LoVo (cell line): ENCODE results near the gene GPR107.
A peak's percentile ranks its signal among the peaks of the same experiment; 100 is the strongest.

Experiments used
- DNase-seq: peaks from one replicate; pipeline ENCODE4 v3.0.0-alpha.2; 2016; ENCODE audit warnings: low spot score

The GPR107 gene

DNA sequence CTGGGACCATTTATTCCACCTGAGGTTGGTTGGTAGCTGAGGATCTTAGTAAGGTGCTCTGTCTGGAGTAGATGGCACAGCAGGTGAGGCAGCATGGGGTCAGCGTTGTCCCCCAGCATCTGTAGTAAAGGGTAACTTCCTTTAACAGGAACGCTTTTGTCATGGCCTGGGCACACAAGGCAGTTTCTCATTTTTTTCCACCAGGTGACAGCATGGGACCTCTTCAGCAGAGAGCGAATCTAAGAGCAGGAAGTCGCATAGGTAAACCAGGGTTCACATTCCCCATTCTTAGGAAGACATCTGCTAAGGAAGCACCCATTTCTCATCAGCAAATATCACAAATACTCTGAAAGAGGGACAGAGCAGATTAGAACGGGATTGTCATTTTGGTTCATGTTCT lies 56.5 kb downstream of the GPR107 start:
- no peak for DNase-seq

DNA sequence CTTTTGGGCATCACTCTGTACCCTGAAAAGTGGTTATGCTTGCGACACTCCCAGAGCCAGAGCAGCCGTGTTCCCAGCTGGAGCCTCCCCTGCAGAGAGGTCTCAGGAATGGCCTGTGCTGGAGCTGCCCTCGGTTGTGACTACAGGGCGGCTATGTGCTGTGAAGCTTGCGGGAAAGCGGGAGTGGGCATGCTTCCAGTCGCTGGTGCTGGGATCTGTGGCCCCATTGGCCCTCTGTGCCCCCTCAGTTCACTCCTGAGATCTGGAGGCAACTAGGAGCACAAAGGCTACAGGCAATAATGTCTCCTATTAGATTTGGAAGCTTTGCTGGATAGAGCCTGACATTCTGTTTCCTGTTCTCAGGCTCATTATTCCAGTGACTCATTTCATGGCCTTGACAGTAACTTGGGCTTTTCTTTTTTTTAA lies 56.9 kb downstream of the GPR107 start:
- no peak for DNase-seq

DNA sequence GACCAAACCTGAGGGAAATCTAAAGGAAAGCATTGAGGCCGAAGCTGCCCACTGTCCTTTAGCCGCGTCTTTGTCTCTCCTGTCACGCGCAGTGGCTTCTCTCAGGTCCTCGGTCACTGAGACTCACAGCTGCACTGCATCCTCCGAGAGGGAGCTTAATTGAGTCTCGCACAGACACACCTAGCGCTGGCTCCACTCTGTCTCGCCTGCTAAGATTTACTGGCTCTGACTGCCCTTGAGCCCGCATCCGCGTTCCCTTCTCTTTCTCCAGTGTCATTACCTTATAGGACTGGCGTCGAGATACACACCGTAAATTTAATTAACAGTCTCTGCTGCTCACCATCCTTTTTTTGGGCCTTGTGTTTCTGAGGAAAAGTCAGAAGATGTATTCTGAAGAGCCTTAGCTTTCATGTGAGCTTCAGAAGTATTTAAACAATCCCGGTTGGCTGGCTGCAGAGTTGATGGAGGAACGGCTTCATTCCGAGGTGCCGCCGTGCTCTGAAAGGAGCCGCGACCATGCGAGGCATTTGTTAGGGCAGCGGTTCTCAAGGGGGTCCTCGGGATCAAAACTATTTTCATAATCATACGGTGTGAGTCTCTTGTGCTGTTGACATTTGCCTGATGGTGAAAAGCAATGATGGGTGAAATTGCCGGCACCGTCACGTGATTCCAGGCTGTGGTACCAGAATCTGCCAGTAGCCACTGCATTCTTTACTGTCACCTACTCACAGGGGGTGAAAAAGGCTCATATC lies 58.3 kb downstream of the GPR107 start:
- no peak for DNase-seq

GRCh38 chr9:130112538-130113151 lies 58.9 kb downstream of the GPR107 start:
- DNase-seq, result no peak

DNA sequence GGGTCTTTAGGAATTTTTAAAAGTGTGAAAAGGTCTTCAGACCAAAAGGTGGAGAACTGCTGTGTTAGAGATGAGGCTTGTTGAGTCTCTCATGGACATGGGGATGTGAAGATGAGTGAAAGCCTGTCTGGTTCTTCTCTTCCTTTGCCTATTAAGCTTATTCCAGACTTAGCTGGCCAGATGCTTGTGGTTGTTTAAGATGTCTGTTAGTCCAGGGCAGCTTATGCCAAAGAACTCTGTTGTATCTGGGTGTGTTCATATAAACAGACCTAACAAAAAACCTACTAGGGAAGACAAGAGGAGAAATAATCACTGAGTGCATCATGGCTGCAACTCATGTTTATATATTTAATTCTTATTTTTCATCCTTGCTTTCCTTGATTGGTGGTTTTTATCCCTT lies 61.0 kb downstream of the GPR107 start:
- no peak for DNase-seq

- DNase-seq, result no peak
Measured at GRCh38 chr9:130116346-130116745, 62.6 kb downstream of the GPR107 start.

GRCh38 chr9:130117376-130117775 lies 63.7 kb downstream of the GPR107 start:
- no peak for DNase-seq

DNA sequence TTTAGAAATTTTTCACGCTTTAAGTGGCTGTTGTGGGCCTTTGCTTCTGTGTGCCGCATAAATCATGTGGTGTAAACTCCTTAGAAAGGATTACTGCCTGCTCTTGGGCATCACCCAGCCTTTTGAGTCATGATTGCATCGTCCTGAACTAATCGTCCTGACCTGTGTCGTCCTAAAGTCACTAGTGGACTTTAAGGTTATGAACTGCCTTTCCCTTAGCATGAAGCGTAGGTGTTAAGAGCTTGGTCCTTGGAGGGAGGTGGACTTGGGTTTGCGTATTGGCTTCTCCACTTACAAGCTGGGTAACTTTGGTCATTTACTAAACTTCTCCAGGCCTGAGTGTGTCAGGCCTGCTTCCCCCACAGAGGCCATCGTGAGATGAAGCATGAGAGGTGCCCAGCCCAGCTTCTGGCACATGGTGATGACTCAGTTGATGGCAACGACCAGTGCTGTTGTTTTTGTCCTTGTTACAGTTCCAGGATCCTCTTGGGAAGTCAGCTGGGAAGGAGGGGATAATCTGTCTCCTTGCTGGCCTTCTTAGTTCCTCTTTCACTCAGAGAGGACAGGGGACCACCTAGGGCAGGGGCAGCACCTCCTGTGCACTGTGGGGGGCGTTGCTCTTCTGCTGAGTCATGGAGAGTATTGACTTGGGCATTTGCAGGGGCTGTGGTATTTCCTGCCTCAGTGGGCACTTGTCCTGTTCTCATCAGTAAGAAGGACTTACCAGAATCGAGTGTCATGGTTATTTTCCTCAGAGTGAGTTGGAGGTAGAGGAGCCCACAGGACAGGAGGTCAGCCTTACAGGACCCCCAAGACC lies 64.3 kb downstream of the GPR107 start:
- DNase-seq, result peak; percentile 11

DNA sequence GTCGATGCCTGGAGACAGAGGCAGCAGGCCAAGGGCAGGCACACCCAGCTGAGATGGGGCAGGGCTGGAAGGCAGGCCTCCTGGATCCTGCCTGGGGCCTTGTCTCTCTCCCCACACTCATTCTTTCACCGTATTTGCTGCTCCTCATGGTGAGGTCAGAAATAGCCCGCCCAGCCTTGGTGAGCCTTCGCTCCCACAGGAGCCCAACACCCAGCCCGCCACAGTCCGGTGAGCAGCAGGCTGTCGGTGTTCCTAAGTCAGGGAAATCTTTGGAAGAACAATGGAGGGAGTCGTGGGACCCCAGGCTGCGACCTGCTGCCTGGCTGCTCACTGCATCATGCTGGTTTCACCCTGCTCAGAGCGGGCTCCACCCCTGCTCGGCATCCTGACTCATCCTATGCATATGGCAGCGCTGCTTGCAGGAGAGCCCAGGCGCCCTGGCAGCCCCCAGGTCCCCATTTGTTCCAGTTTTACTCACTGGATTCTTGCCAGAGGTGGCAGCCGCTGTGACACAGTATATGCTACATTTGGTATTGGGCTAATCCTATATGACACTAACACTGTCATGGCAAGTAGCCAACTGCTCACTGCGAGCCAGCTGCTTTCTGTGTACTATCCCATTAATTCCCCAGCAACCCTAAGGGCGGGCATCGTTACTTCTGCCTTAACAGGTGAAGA lies 65.3 kb downstream of the GPR107 start:
- DNase-seq, result no peak

DNA sequence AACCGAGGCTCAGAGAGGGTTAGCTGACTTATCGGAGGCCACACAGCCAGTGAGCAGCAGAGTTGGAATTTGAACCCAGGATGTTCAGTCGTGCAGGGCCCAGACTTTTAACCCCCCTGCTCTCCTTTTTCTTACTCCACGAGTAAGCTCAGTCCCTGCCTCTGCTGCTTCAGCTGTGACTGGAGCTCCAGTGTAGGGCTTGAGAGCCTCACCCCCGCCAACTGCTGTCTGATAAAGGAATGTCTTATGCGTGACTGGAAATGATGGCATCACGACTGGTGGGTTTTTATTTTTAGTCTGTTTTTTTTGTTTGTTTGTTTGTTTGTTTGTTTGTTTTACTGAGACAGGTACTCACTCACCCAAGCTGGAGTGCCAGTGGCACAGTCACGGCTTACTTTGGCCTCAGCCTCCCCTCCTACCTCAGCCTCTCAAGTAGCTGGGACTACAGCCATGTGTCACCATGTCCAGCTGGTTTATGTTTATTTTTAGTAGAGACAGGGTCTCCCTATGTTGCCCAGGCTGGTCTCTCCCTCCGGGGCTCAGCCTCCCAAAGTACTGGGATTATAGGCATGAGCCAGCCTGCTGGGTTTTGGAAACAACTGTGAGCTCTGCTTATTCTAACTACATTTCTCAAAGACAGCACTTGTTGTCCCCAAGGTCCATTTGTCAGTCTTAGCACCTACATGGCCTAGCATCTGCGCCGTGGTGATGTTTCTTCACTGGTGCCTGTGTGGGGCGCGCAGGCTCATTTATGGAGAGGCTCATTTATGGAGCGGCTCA lies 66.0 kb downstream of the GPR107 start:
- DNase-seq, result no peak

- no peak for DNase-seq
Measured at GRCh38 chr9:130120299-130120587, 66.5 kb downstream of the GPR107 start.

GRCh38 chr9:130120832-130121231 lies 67.1 kb downstream of the GPR107 start:
- DNase-seq, result no peak

DNA sequence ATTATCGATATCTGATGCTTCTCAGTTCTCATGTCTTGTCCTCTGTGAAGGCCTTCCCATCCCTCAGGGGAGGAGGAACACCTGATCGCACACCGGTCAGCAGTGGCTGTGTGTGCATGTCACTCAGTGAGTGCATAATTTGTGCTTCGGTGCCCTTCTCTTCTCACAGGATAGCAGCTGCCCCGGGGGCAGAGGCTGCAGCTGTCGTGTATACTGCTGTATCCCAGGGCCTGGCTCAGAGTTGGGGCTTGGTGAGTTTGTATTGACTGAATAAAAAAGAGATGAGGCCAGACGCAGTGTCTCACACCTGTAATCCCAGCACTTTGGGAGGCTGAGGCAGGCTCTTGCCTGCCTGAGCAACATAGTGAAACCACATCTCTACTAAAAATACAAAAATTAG lies 68.8 kb downstream of the GPR107 start:
- no peak for DNase-seq

- DNase-seq, result no peak
Measured at GRCh38 chr9:130124085-130124860, 70.6 kb downstream of the GPR107 start.

DNA sequence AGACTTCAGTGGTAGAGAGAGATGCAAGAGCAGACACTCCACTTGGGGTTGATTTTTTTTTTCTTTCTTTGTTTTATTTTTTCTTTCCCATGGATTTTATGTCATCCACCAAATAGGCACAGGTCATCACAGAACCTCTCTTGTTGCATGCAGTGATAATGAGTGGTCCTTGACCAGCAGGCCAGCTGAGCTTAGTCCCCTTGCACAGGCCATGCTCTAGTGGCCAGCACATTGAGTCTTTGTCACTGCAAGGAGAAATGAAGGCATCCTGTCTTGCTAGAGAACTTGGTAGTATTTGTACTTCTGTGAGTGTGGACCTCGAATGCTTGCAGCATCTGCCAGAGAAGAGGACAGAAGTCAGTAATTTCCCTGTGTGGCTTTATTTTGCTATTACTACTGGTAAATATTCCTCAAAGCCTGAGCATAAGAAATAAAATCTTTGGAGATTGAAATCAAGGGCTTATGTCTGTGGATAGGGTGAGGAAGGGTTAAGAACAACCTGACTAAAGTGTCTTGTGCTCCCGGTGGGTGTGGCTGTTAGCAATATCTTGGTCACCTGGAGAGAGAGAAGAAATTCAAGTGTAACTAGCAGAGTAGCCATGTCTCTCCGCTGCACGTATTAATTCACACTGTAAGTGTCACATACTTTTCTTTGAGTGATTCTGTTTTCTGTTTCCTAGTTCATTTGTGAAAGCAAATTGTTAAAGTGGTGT lies 73.2 kb downstream of the GPR107 start:
- DNase-seq, result no peak

DNA sequence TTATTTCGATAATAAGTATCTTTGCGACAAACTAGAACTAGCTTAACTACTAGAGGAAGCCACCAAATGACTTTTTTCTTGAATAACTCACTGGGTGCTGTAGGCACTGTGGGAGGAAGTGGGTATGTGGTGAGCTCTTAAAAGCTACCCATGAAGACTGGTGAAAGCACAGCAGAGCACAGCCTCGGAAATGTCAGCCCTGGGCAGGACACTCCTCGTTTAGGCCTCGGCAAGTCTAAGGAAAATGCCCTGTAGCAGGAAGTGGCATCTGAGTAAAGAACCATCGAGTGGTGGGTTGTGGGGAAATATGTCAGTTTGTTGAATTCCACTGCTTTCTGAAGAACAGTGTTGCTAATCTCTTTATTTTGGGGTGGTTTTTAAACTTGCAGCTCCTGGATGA lies 74.5 kb downstream of the GPR107 start:
- DNase-seq, result no peak

DNA sequence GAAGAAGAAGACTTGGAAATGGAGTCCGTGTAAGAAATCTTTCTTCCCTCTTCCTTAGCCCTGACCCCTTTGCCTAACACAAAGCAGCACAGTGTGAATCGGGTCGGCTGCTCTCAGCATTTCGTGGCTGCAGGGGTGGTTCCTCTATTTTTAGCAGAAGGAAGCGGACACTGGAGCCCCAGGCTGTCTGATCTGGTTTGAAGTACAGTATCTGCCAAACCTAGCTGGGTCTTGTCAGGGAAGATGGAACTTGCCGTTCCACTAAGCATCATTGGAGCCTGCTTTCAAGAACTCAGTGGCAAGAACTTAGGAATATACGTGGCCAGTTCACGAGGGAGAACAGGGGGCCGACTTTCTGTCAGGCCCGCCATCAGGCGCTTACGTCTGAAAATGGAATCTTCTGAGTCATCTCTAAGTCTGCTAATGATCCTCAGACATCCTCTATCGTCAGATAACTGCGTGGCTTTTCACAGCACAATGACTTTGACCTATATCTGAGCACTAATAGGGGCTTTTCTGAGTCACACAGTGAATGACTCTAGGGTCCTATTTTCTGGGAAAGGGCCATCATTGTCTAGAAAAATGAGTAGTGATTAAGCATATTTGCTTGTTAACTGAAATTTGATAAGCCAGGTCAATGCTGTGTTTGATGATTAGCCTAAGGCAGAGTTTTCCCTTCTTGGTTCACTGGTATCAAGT lies 75.2 kb downstream of the GPR107 start:
- DNase-seq, result no peak

GRCh38 chr9:130129432-130130061 lies 75.8 kb downstream of the GPR107 start:
- DNase-seq, result no peak

- no peak for DNase-seq
Measured at GRCh38 chr9:130132746-130133145, 79.0 kb downstream of the GPR107 start.
